Keratinocyte (primary cell): Measurements from ENCODE around the gene TTLL5.

Experiments used
- CTCF ChIP-seq, 3 experiments: IDR thresholded peaks in 1 of 3; conservative IDR thresholded peaks in 1 of 3; optimal IDR thresholded peaks in 1 of 3; 2 replicates in 2 of 3; 3 replicates in 1 of 3; pipeline versions ENCODE3 to v1.5.1; 2011; ENCODE audit warnings: low read length in 3 of 3, mild to moderate bottlenecking in 3 of 3, moderate library complexity in 2 of 3, control low read depth in 1 of 3, inconsistent platforms in 1 of 3; ENCODE audit not compliant: insufficient read depth in 2 of 3; ENCODE audit errors: extremely low read depth in 1 of 3
- EZH2 ChIP-seq: IDR thresholded peaks from one replicate; pipeline ENCODE4 v1.6.1; 2012; ENCODE audit warnings: inconsistent platforms, mild to moderate bottlenecking, low read length, moderate library complexity

- TF ChIP-seq CTCF (optimal IDR thresholded peaks at IDR 0.05 in 1 of 3, IDR thresholded peaks at IDR 0.05 in 1 of 3, conservative IDR thresholded peaks at IDR 0.05 in 1 of 3; ENCODE audit: extremely low read depth in 1 of 3, insufficient read depth in 2 of 3, low read length in 3 of 3), result no peak
- no peak for TF ChIP-seq EZH2
These were observed 172.4 kb downstream of the TTLL5 start for GRCh38 chr14:75833326-75834020.
